ENCODE results near the gene OR2T4. TPM values are rescaled to one million over a fixed set of nuclear protein-coding genes. Genes with fewer than 3 reads are reported as not detected.

OR2T4 gene
- total RNA-seq, 4 donors from 2014 or later: not detected

DNA sequence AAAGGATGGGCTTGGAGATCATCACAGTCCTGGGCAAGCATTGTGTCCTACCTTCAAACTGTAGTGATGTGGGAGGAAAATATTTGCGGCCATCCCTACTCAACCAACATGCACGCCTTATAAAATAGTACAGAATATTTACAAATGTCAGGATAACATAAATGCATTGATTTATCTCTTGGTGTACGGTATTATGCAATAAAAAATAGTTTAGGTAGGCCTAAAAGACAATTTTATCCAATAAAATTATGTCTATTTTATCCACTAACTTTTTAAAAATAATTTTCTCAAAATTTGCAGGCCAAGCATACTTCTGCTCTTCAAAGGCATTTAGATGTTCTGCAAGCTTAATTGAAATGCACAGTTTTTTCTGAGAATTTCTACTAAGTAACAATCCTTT is 41.3 kb downstream of the OR2T4 start, which contains the start of gene OR2T1:
Gene OR2T1, plus strand, starts transcription at position 301 of the 400 bp plus-strand sequence. CDS start 3,100 bp downstream, outside the sequence.
- no peak for TF ChIP-seq EP300 (IDR thresholded peaks at IDR 0.05)
- no peak for TF ChIP-seq POLR2AphosphoS5 (IDR thresholded peaks at IDR 0.05)
- no peak for TF ChIP-seq POLR2A (IDR thresholded peaks at IDR 0.05)
- TF ChIP-seq, protein P1, sequence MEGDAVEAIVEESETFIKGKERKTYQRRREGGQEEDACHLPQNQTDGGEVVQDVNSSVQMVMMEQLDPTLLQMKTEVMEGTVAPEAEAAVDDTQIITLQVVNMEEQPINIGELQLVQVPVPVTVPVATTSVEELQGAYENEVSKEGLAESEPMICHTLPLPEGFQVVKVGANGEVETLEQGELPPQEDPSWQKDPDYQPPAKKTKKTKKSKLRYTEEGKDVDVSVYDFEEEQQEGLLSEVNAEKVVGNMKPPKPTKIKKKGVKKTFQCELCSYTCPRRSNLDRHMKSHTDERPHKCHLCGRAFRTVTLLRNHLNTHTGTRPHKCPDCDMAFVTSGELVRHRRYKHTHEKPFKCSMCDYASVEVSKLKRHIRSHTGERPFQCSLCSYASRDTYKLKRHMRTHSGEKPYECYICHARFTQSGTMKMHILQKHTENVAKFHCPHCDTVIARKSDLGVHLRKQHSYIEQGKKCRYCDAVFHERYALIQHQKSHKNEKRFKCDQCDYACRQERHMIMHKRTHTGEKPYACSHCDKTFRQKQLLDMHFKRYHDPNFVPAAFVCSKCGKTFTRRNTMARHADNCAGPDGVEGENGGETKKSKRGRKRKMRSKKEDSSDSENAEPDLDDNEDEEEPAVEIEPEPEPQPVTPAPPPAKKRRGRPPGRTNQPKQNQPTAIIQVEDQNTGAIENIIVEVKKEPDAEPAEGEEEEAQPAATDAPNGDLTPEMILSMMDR (IDR thresholded peaks at IDR 0.05): no peak
- WGBS, 2 donors (ENCODE audit: low coverage in 1 of 2): 56 to 73% methylated on average over 3 of the region's 3 CpGs
- Histone ChIP-seq H3K36me3 (no peaks in the 10 kb centered on the region), H3K27ac (no peak within 1 kb of the TSS), H3K4me3 (no peak within 1 kb of the TSS), H3K9me3 (no peaks in the 10 kb centered on the region), H3K27me3 (peaks cover 6% of the 10 kb centered on the region), H3K4me1 (no peaks in the 10 kb centered on the region)
- ATAC-seq: no peak

- H3K36me3 ChIP-seq: no peaks in the 10 kb centered on the region
- no peaks in the 10 kb centered on the region for H3K4me1 ChIP-seq
- no peaks in the 10 kb centered on the region for H3K9me3 ChIP-seq
- 77 to 84% methylated on average over 6 of the region's 6 CpGs for WGBS, 2 donors (ENCODE audit: low coverage in 1 of 2)
- H3K27ac ChIP-seq: no peak overlapping the region
- H3K27me3 ChIP-seq: peaks cover 6% of the 10 kb centered on the region
- H3K4me3 ChIP-seq: no peak overlapping the region
- ATAC-seq: no peak
- TF ChIP-seq, protein P1 (IDR thresholded peaks at IDR 0.05): no peak
- TF ChIP-seq POLR2A (IDR thresholded peaks at IDR 0.05) (no peak), EP300 (IDR thresholded peaks at IDR 0.05) (no peak), POLR2AphosphoS5 (IDR thresholded peaks at IDR 0.05) (no peak)
Measured at GRCh38 chr1:248404024-248404423, 42.6 kb downstream of the OR2T4 start.

DNA sequence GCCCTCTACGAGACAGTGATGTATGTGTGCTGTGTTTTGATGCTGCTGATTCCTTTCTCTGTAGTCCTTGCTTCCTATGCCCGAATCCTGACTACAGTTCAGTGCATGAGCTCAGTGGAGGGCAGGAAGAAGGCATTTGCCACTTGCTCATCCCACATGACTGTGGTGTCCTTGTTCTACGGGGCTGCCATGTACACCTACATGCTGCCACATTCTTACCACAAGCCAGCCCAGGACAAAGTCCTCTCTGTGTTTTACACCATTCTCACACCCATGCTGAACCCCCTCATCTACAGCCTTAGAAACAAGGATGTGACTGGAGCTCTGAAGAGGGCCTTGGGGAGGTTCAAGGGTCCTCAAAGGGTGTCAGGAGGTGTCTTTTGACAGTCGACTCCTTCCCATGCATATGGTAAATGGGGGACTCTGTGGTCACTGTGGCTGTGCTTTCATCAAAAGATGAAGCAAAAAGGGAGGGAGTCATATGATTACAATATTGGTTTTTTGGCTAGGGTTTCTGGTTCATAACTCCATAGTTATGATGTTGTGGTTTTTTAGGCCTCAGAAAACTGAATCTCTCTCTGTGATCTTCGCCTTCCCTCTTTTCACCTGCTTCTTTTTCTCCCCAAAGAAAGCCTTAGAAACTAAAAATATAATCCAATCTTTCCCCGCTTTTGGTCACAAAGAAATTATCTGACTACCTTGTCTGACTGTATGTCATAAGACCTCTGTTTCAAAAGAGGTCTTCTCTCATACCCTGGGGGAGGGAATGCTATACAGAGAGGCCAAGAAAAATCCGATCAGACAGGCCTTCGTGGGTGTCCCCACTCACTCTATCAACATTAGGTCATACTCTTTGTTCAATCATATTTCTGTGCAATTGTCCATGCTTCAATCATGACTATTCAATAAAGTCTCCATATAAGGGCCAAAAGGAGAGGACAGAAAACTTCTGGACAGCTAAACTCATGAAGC is 45.5 kb downstream of the OR2T4 start:
- no peak overlapping the region for H3K27ac ChIP-seq
- 67 to 73% methylated on average over 5 to 8 of the region's 8 CpGs for WGBS, 2 donors (ENCODE audit: low coverage in 1 of 2)
- peaks cover 6% of the 10 kb centered on the region for H3K27me3 ChIP-seq
- H3K36me3 ChIP-seq: no peaks in the 10 kb centered on the region
- H3K4me1 ChIP-seq: no peaks in the 10 kb centered on the region
- peaks cover 0 to 19% (median 0%) of the 10 kb centered on the region in 3 donors for H3K9me3 ChIP-seq
- no peak for TF ChIP-seq POLR2AphosphoS5 (IDR thresholded peaks at IDR 0.05)
- TF ChIP-seq POLR2A (IDR thresholded peaks at IDR 0.05): no peak
- no peak for TF ChIP-seq EP300 (IDR thresholded peaks at IDR 0.05)
- TF ChIP-seq, protein P1 (IDR thresholded peaks at IDR 0.05): no peak
- H3K4me3 ChIP-seq: no peak overlapping the region
- no peak for ATAC-seq

Other genes with a start within 250 kb of the OR2T4 start
- gene OR2M5, start 216.5 kb upstream of the OR2T4 start, total RNA-seq: not detected
- not detected for gene OR2M2, start 186.8 kb upstream of the OR2T4 start, total RNA-seq
- not detected for gene OR2M3, start 164.4 kb upstream of the OR2T4 start, total RNA-seq
- under 1 TPM in 2 of 4 donors, not detected in 2; 0.05 to 0.50 TPM for gene OR2M4, start 130.2 kb upstream of the OR2T4 start, total RNA-seq
- not detected for gene OR2T33, start 83.7 kb upstream of the OR2T4 start, total RNA-seq
- gene OR2T12, start 58.2 kb upstream of the OR2T4 start, total RNA-seq: not detected
- not detected for gene OR2M7, start 37.1 kb upstream of the OR2T4 start, total RNA-seq
- not detected for gene OR14C36, start 12.9 kb upstream of the OR2T4 start, total RNA-seq
- under 1 TPM in 1 of 4 donors, not detected in 3; 0.04 TPM for gene OR2T6, start 14.1 kb downstream of the OR2T4 start, total RNA-seq
- gene OR2T1, start 41.4 kb downstream of the OR2T4 start, total RNA-seq: not detected
- not detected for gene OR2T2, start 84.0 kb downstream of the OR2T4 start, total RNA-seq
- not detected for gene OR2T3, start 111.7 kb downstream of the OR2T4 start, total RNA-seq
- not detected for gene OR2T5, start 126.9 kb downstream of the OR2T4 start, total RNA-seq
- gene OR2G6, start 146.4 kb downstream of the OR2T4 start, total RNA-seq: under 1 TPM in 1 of 4 donors, not detected in 3; 0.08 TPM
- not detected for gene OR2T29, start 201.1 kb downstream of the OR2T4 start, total RNA-seq
- gene OR2T34, start 213.1 kb downstream of the OR2T4 start, total RNA-seq: not detected
- not detected for gene OR2T10, start 236.0 kb downstream of the OR2T4 start, total RNA-seq